H9 (cell line): ENCODE data around the gene ATRNL1. TPM values are rescaled to one million over a fixed set of nuclear protein-coding genes. Genes with fewer than 3 reads are reported as not detected.

Source experiments
- DNase-seq: peaks from one replicate; pipeline ENCODE4 v3.0.0-alpha.2; 2017
- H2AFZ ChIP-seq: one replicate; pipeline ENCODE4 v1.6.1; 2013; ENCODE audit warnings: mild to moderate bottlenecking, low read length, control low read depth, moderate library complexity
- H2AK5ac ChIP-seq: 2 replicates; pipeline ENCODE4 v1.6.1; 2013; ENCODE audit warnings: low read length, control low read depth, mixed read lengths; ENCODE audit not compliant: insufficient read length
- H2BK120ac ChIP-seq: one replicate; pipeline ENCODE4 v1.6.1; 2013; ENCODE audit warnings: low read depth, mild to moderate bottlenecking, low read length, control low read depth, inconsistent platforms; ENCODE audit not compliant: poor library complexity, severe bottlenecking
- H2BK12ac ChIP-seq: 2 replicates; pipeline ENCODE4 v1.6.1; 2013; ENCODE audit warnings: low read length, control low read depth, mixed read lengths, low read depth; ENCODE audit not compliant: insufficient read length
- H2BK15ac ChIP-seq: 2 replicates; pipeline ENCODE4 v1.6.1; 2013; ENCODE audit warnings: low read depth, low read length, control low read depth
- H2BK20ac ChIP-seq: one replicate; pipeline ENCODE4 v1.6.1; 2013; ENCODE audit warnings: low read depth, mild to moderate bottlenecking, low read length, control low read depth, inconsistent platforms; ENCODE audit not compliant: poor library complexity, severe bottlenecking
- H2BK5ac ChIP-seq: 2 replicates; pipeline ENCODE4 v1.6.1; 2013; ENCODE audit warnings: low read length, control low read depth, mixed read lengths; ENCODE audit not compliant: insufficient read length
- H3K14ac ChIP-seq: 2 replicates; pipeline ENCODE4 v1.6.1; 2013; ENCODE audit warnings: low read length, control low read depth; ENCODE audit not compliant: insufficient read depth
- H3K18ac ChIP-seq: 2 replicates; pipeline ENCODE4 v1.6.1; 2013; ENCODE audit warnings: low read depth, mild to moderate bottlenecking, mixed read lengths, low read length, control low read depth; ENCODE audit not compliant: insufficient read length
- H3K23ac ChIP-seq: 2 replicates; pipeline ENCODE4 v1.6.1; 2013; ENCODE audit warnings: low read length, control low read depth, mixed read lengths, low read depth; ENCODE audit not compliant: insufficient read length
- H3K23me2 ChIP-seq: 2 replicates; pipeline ENCODE4 v1.6.1; 2013; ENCODE audit warnings: low read depth, mild to moderate bottlenecking, mixed read lengths, low read length, control low read depth; ENCODE audit not compliant: insufficient read length, poor library complexity, severe bottlenecking
- H3K27ac ChIP-seq: 2 replicates; pipeline ENCODE4 v1.5.1; 2013; ENCODE audit warnings: low read length, control low read depth, mixed read lengths, low read depth; ENCODE audit not compliant: insufficient read length
- H3K27me3 ChIP-seq: 2 replicates; pipeline ENCODE4 v1.6.1; 2013; ENCODE audit warnings: low read length, control low read depth, inconsistent platforms; ENCODE audit not compliant: insufficient read depth
- H3K4ac ChIP-seq: 2 replicates; pipeline ENCODE4 v1.6.1; 2013; ENCODE audit warnings: low read depth, mild to moderate bottlenecking, control low read depth, inconsistent platforms, low read length, moderate library complexity
- H3K4me1 ChIP-seq: 2 replicates; pipeline ENCODE4 v1.6.1; 2013; ENCODE audit warnings: low read length, control low read depth, inconsistent platforms; ENCODE audit not compliant: insufficient read depth
- H3K4me2 ChIP-seq: 2 replicates; pipeline ENCODE4 v1.6.1; 2013; ENCODE audit warnings: low read length, control low read depth, mixed read lengths; ENCODE audit not compliant: insufficient read length, insufficient read depth
- H3K56ac ChIP-seq: 2 replicates; pipeline ENCODE4 v1.6.1; 2013; ENCODE audit warnings: low read depth, mild to moderate bottlenecking, mixed read lengths, low read length, control low read depth; ENCODE audit not compliant: insufficient read length
- H3K79me1 ChIP-seq: 2 replicates; pipeline ENCODE4 v1.6.1; 2013; ENCODE audit warnings: low read depth, mild to moderate bottlenecking, moderate library complexity, low read length, control low read depth, inconsistent platforms; ENCODE audit not compliant: insufficient read depth, poor library complexity, severe bottlenecking
- H3K79me2 ChIP-seq: 2 replicates; pipeline ENCODE4 v1.6.1; 2013; ENCODE audit warnings: low read length, control low read depth, inconsistent platforms; ENCODE audit not compliant: insufficient read depth
- H3K9ac ChIP-seq: 2 replicates; pipeline ENCODE4 v1.6.1; 2013; ENCODE audit warnings: low read length, control low read depth, mixed read lengths; ENCODE audit not compliant: insufficient read length; ENCODE audit errors: extremely low read depth
- H3K9me3 ChIP-seq: one replicate; pipeline ENCODE4 v1.6.1; 2013; ENCODE audit warnings: low read depth, low read length, inconsistent platforms; ENCODE audit not compliant: control insufficient read depth
- H3T11ph ChIP-seq: one replicate; pipeline ENCODE4 v1.6.1; 2013; ENCODE audit warnings: mild to moderate bottlenecking, low read length, control low read depth, inconsistent platforms
- H4K20me1 ChIP-seq: one replicate; pipeline ENCODE4 v1.6.1; 2013; ENCODE audit not compliant: control insufficient read depth, insufficient read length, insufficient read depth
- H4K5ac ChIP-seq: 2 replicates; pipeline ENCODE4 v1.6.1; 2013; ENCODE audit warnings: low read depth, mild to moderate bottlenecking, mixed read lengths, low read length, control low read depth; ENCODE audit not compliant: insufficient read length
- H4K8ac ChIP-seq: replicated peaks from 2 replicates; pipeline ENCODE4 v1.6.1; 2013; ENCODE audit warnings: low read length, control low read depth, mixed read lengths, low read depth; ENCODE audit not compliant: insufficient read length
- H4K91ac ChIP-seq: 2 replicates; pipeline ENCODE4 v1.6.1; 2013; ENCODE audit warnings: low read depth, mild to moderate bottlenecking, moderate library complexity, mixed read lengths, low read length, control low read depth; ENCODE audit not compliant: insufficient read length
- H3K27ac Mint-ChIP-seq, 3 experiments: 2 replicates in 2 of 3; 3 replicates in 1 of 3; pipeline ENCODE4 v1.8.0; 2020 to 2021; ENCODE audit warnings: mixed read lengths in 3 of 3, mild to moderate bottlenecking in 1 of 3, moderate library complexity in 1 of 3
- H3K27me3 Mint-ChIP-seq: 2 replicates; pipeline ENCODE4 v1.8.0; 2021; ENCODE audit warnings: low read depth, mild to moderate bottlenecking, moderate library complexity, mixed read lengths
- H3K36me3 Mint-ChIP-seq, 3 experiments: 2 replicates in 2 of 3; 3 replicates in 1 of 3; pipeline ENCODE4 v1.8.0; 2020 to 2021; ENCODE audit warnings: low read depth in 3 of 3, mixed read lengths in 3 of 3; ENCODE audit not compliant: insufficient read depth in 1 of 3
- H3K4me1 Mint-ChIP-seq, 2 experiments: 2 replicates each; pipeline ENCODE4 v1.8.0; 2020; ENCODE audit warnings: mixed read lengths in 2 of 2
- H3K4me3 Mint-ChIP-seq, 2 experiments: 2 replicates in 1 of 2; 3 replicates in 1 of 2; pipeline ENCODE4 v1.8.0; 2020 to 2021; ENCODE audit warnings: mild to moderate bottlenecking in 2 of 2, mixed read lengths in 2 of 2, moderate library complexity in 1 of 2
- H3K9me3 Mint-ChIP-seq, 2 experiments: 2 replicates in 1 of 2; 3 replicates in 1 of 2; pipeline ENCODE4 v1.8.0; 2020; ENCODE audit warnings: mild to moderate bottlenecking in 2 of 2, mixed read lengths in 2 of 2, moderate library complexity in 1 of 2
- CTCF ChIP-seq: fragments of 200-600 bp; sonication (generic); conservative IDR thresholded peaks from 3 replicates; pipeline ENCODE4 v1.8.0; 2021; ENCODE audit warnings: antibody characterized with exemption, mild to moderate bottlenecking
- WGBS: extraction: QIAGEN DNeasy Blood & Tissue Kit; methylation state at CpG from one replicate; pipeline ENCODE4 v1.1.7; 2013; ENCODE audit warnings: missing lambda C conversion rate, low lambda C conversion rate, mixed read lengths; ENCODE audit not compliant: insufficient read length; ENCODE audit errors: extremely low coverage; 5-methylcytosine and 5-hydroxymethylcytosine counted together
- total RNA-seq: library from RNA; stranded (reverse); gene quantifications from 2 replicates; pipeline ENCODE4 v1.2.1, GENCODE V29; 2021

ATRNL1 gene
- total RNA-seq, 1 experiment from 2014 or later: 9.2 TPM

- Histone ChIP-seq H4K91ac (no peak overlapping the region), H3K23me2 (no peaks in the 10 kb centered on the region), H4K20me1 (no peaks in the 10 kb centered on the region), H3K23ac (no peak overlapping the region), H3K9me3 (no peaks in the 10 kb centered on the region), H2AFZ (no peak overlapping the region), H4K8ac (no peak overlapping the region), H2BK120ac (no peak overlapping the region), H3K27me3 (no peaks in the 10 kb centered on the region), H2BK12ac (no peak overlapping the region), H3K56ac (no peak overlapping the region), H2BK5ac (no peak overlapping the region), H3K18ac (no peak overlapping the region), H2AK5ac (no peak overlapping the region), H3K79me2 (no peaks in the 10 kb centered on the region), H3K4me2 (no peak overlapping the region), H4K5ac (no peak overlapping the region), H3K79me1 (no peaks in the 10 kb centered on the region), H3K4me1 (no peaks in the 10 kb centered on the region), H2BK20ac (no peak overlapping the region), H2BK15ac (no peak overlapping the region), H3K4ac (no peak overlapping the region), H3T11ph (no peak overlapping the region), H3K14ac (no peak overlapping the region), H3K9ac (no peak overlapping the region), H3K27ac (no peak overlapping the region)
- DNase-seq: no peak
- Mint-ChIP-seq H3K9me3 (peaks cover 2 to 10% of the 10 kb centered on the region in 2 experiments; a peak in 3 of 5 replicates), H3K4me3 (no peak overlapping the region), H3K27me3 (no peaks in the 10 kb centered on the region), H3K36me3 (no peaks in the 10 kb centered on the region; a peak in 1 of 7 replicates), H3K4me1 (no peaks in the 10 kb centered on the region), H3K27ac (no peak overlapping the region)
- no peak for TF ChIP-seq CTCF
- WGBS: no CpG with 5 or more reads among the region's 2 CpGs
Measured at GRCh38 chr10:115514895-115515294, 421.7 kb downstream of the ATRNL1 start.
